ENCODE results near the gene GPR68.
A peak's percentile ranks its signal among the peaks of the same experiment; 100 is the strongest.
"Not testable (repeated sequence)": the region's sequence is repeated elsewhere in the genome, so short reads cannot be mapped to it uniquely, and the experiment has no call there.

Gene GPR68

GRCh38 chr14:91204657-91205056, 39.8 kb downstream of the GPR68 start:
- TF ChIP-seq, protein P1, sequence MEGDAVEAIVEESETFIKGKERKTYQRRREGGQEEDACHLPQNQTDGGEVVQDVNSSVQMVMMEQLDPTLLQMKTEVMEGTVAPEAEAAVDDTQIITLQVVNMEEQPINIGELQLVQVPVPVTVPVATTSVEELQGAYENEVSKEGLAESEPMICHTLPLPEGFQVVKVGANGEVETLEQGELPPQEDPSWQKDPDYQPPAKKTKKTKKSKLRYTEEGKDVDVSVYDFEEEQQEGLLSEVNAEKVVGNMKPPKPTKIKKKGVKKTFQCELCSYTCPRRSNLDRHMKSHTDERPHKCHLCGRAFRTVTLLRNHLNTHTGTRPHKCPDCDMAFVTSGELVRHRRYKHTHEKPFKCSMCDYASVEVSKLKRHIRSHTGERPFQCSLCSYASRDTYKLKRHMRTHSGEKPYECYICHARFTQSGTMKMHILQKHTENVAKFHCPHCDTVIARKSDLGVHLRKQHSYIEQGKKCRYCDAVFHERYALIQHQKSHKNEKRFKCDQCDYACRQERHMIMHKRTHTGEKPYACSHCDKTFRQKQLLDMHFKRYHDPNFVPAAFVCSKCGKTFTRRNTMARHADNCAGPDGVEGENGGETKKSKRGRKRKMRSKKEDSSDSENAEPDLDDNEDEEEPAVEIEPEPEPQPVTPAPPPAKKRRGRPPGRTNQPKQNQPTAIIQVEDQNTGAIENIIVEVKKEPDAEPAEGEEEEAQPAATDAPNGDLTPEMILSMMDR (conservative IDR thresholded peaks at IDR 0.05; ENCODE audit: control insufficient read depth, insufficient read depth, low read depth, low read length): no peak
- DNase-seq (ENCODE audit: low read depth): no peak

DNA sequence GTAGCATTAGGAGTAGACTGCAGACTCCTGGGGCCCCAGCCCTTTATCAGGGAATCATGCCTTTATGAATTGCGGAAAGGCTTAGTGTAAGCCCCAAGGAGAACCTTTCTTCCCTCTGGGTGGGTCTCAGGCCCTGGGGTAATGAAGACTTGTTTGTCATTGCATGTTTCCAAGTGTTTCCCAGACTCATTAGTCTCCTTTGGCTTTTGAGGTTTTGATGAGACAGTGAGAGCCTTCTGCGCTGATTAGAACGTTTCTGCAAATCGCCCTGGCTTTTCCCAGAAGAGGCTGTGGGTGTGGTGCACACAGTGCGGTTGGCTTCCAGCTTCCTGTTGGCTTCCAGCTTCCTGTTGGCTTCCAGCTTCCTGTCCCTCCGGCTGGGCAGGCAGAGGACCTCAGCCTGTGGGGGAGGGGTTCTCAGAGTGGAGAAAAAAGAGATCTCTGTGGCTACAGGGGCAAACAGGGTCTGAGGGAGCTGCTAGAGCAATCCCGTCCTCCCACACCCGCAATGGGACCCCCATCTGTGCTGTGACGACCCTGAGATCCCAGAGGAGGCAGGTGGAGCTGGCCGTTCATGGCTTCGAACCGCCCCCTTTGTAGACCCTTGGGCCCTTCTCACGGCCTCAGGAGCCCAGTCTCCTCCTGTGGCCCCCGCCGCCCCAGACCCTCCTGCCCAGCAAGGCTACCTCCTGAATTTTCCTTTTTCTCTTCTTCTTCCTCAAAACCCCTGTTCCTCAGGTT, 42.1 kb downstream of the GPR68 start:
- TF ChIP-seq, protein P1 (conservative IDR thresholded peaks at IDR 0.05; ENCODE audit: control insufficient read depth, insufficient read depth, low read depth, low read length): no peak
- H3K4me3 ChIP-seq (ENCODE audit: control insufficient read depth, low read depth, low read length): no peak overlapping the region
- peak; percentile 36 for DNase-seq (ENCODE audit: low read depth)

More at GRCh38 chr14:91204657-91205056, 39.8 kb downstream of the GPR68 start:
- H3K4me3 ChIP-seq (ENCODE audit: control insufficient read depth, low read depth, low read length): no peak overlapping the region

- not testable (repeated sequence) for DNase-seq (ENCODE audit: low read depth); H3K4me3 ChIP-seq (ENCODE audit: control insufficient read depth, low read depth, low read length)
Observed at GRCh38 chr14:91200802-91201201, 43.7 kb downstream of the GPR68 start.

GRCh38 chr14:91197631-91198030, 46.9 kb downstream of the GPR68 start:
- no peak for DNase-seq (ENCODE audit: low read depth)
- TF ChIP-seq, protein P1 (conservative IDR thresholded peaks at IDR 0.05; ENCODE audit: control insufficient read depth, insufficient read depth, low read depth, low read length): no peak

DNA sequence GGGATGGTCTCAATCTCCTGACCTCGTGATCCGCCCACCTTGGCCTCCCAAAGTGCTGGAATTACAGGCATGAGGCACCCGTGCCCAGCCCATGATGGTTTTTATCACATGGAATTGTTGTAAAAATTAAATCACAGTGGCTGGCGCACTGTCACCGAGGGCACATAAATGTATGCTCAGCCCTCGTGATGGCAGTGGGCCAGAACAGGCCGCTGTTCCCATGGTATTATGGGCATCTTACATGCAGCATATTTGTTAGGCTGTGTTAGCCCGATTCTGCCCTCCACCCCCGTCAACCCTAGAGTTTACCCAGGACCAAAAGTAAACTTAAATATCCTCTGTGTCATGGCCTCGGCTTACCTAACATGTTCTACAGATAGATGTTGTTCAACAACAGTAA, 48.6 kb downstream of the GPR68 start:
- TF ChIP-seq, protein P1 (conservative IDR thresholded peaks at IDR 0.05; ENCODE audit: control insufficient read depth, insufficient read depth, low read depth, low read length): no peak
- H3K4me3 ChIP-seq (ENCODE audit: control insufficient read depth, low read depth, low read length): no peak overlapping the region
- DNase-seq (ENCODE audit: low read depth): no peak

More at GRCh38 chr14:91197631-91198030, 46.9 kb downstream of the GPR68 start:
- no peak overlapping the region for H3K4me3 ChIP-seq (ENCODE audit: control insufficient read depth, low read depth, low read length)

DNA sequence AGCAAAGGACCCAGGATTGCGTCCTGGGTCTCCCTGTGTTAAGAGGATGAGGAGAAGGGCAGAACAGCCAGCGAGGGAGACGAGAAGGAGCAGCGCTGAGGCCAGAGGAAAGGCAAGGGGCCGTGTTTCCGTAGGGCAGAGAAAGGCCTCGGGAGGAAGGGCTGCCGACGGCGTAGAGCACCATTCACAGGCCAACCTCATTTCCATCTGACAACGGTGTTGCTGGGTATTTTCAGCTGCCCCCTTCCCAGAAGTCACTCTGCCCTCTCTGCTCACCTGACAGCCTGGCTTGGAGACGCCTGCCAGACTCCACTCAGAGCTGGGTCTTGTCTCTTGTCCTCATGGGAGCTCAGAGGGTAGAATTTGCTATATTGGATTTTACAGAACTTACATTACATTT, 51.4 kb downstream of the GPR68 start:
- no peak overlapping the region for H3K4me3 ChIP-seq (ENCODE audit: control insufficient read depth, low read depth, low read length)
- TF ChIP-seq, protein P1 (conservative IDR thresholded peaks at IDR 0.05; ENCODE audit: control insufficient read depth, insufficient read depth, low read depth, low read length): no peak
- DNase-seq (ENCODE audit: low read depth): no peak

DNA sequence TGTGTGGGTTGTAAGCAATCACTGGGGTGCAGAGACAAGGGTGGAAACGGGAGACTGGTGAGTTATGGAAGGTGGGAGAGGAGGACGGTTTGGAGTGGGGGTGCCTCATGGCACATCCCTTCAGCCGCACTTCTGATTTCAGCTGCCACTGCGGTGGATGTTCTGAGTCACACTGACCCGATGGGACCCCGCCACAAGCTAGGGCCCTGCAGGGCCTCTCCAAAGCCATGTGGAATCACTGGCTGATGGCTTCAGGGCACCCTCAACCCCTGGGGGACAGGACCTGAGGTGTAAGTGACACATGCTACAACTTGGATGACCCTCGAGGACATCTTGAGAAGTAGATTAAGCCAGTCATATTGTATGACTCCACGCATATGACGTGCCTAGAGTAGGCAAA, 53.7 kb downstream of the GPR68 start:
- no peak overlapping the region for H3K4me3 ChIP-seq (ENCODE audit: control insufficient read depth, low read depth, low read length)
- no peak for DNase-seq (ENCODE audit: low read depth)
- TF ChIP-seq, protein P1 (conservative IDR thresholded peaks at IDR 0.05; ENCODE audit: control insufficient read depth, insufficient read depth, low read depth, low read length): no peak
